Gastroesophageal sphincter (tissue), 3 donors: ENCODE data around the gene TCF12.

Source experiments
- EP300 ChIP-seq: sonication (generic); formaldehyde crosslinking; IDR thresholded peaks from one replicate; pipeline ENCODE4 v1.6.1; 2017; ENCODE audit warnings: antibody characterized with exemption, mild to moderate bottlenecking
- POLR2AphosphoS5 ChIP-seq: sonication (generic); formaldehyde crosslinking; IDR thresholded peaks from one replicate; pipeline ENCODE4 v1.6.1; 2017; ENCODE audit warnings: antibody characterized with exemption
- TF ChIP-seq, protein P1 (sequence below), 4 experiments: fragments of 200-600 bp in 2 of 4; fragments of 450-650 bp in 2 of 4; sonication (generic) in 1 of 4; IDR thresholded peaks; one replicate each; pipeline ENCODE4 v1.5.1; 2017 to 2019; ENCODE audit warnings: antibody characterized with exemption in 4 of 4, mild to moderate bottlenecking in 2 of 4, moderate library complexity in 2 of 4

DNA sequence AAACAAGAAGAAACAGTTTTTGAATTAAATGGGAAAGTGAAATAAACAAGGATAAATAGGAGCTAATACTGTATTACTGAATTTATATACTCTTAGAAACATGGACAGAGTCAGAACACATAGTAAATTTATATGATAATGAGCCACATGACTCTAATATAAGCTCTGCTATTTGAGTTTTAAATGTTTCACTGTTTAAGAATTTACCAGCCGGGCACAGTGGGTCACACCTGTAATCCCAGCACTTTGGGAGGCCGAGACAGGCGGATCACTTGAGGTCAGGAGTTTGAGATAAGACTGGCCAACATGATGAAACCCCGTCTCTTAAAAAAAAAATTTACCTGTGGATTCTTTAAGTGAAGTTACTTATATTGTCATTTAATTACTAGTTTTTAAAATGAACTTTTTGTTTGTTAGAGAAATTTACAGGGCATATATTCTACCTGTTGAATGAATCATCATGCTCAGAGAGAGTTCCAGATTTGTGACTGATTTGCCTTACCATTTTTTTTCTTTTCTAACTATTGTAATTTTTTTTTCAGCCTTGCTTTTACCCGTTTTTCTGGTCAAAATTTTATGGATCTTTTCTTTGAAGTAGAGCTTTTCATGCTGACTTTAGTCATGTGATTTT is 125.7 kb downstream of the TCF12 start:
- TF ChIP-seq, protein P1, sequence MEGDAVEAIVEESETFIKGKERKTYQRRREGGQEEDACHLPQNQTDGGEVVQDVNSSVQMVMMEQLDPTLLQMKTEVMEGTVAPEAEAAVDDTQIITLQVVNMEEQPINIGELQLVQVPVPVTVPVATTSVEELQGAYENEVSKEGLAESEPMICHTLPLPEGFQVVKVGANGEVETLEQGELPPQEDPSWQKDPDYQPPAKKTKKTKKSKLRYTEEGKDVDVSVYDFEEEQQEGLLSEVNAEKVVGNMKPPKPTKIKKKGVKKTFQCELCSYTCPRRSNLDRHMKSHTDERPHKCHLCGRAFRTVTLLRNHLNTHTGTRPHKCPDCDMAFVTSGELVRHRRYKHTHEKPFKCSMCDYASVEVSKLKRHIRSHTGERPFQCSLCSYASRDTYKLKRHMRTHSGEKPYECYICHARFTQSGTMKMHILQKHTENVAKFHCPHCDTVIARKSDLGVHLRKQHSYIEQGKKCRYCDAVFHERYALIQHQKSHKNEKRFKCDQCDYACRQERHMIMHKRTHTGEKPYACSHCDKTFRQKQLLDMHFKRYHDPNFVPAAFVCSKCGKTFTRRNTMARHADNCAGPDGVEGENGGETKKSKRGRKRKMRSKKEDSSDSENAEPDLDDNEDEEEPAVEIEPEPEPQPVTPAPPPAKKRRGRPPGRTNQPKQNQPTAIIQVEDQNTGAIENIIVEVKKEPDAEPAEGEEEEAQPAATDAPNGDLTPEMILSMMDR (IDR thresholded peaks at IDR 0.05), result no peak
- no peak for TF ChIP-seq POLR2AphosphoS5
- TF ChIP-seq EP300, result no peak
